GM12878 (cell line): ENCODE results near the gene OXCT1. TPM values are rescaled to one million over a fixed set of nuclear protein-coding genes. Genes with fewer than 3 reads are reported as not detected.

Experiments
- ATAC-seq: fragments of 200-7000 bp; cut with Tn5 transposase; 3 replicates; pipeline ENCODE4 v1.9.1; 2020; ENCODE audit warnings: mild to moderate bottlenecking, moderate library complexity
- BruUV-seq: library from RNA; stranded (reverse); fragments of 400-500 nt; replicated peaks from 2 replicates; lab custom pipeline; 2021; lab: Mats Ljungman, UMichigan
- CTCF ChIA-PET: fragments of 300-600 bp; sonication (Branson Sonifier 250); formaldehyde crosslinking; extraction: SDS; loops from one replicate; lab custom pipeline; 2021; ENCODE audit warnings: inconsistent platforms; lab: Yijun Ruan, JAX
- POLR2A ChIA-PET: fragments of 350-600 bp; formaldehyde crosslinking; extraction: SDS; loops from one replicate; lab custom pipeline; 2021; ENCODE audit warnings: inconsistent platforms; lab: Charles Lee
- RAD21 ChIA-PET: fragments of 300-600 bp; sonication (Branson Sonifier 250); formaldehyde crosslinking; loops from one replicate; lab custom pipeline; 2023; ENCODE audit warnings: antibody characterized with exemption; ENCODE audit not compliant: unreplicated experiment; lab: Charles Lee
- SMC1A ChIA-PET: fragments of 300-600 bp; sonication (Branson Sonifier 250); formaldehyde crosslinking; loops from one replicate; lab custom pipeline; 2023; ENCODE audit not compliant: unreplicated experiment, uncharacterized antibody; lab: Charles Lee
- DNase-seq: peaks from one replicate; pipeline ENCODE4 v3.0.0-alpha.2; 2011; ENCODE audit warnings: low read depth, low spot score
- FAIRE-seq: peaks from 3 replicates; lab custom pipeline; 2011; peaks lifted over from hg19 to GRCh38; lab: Jason Lieb, UNC
- H2AFZ ChIP-seq: 2 replicates; pipeline ENCODE4 v1.6.0; 2011; ENCODE audit warnings: low read depth, low read length, control low read depth; ENCODE audit not compliant: control insufficient read depth
- H3K27ac ChIP-seq: 2 replicates; pipeline ENCODE4 v1.5.1; 2011; ENCODE audit warnings: control low read depth; ENCODE audit not compliant: control insufficient read depth, insufficient read depth
- H3K27me3 ChIP-seq, 2 experiments: replicated peaks in 1 of 2; 2 replicates each; pipeline versions ENCODE4 v1.6.0 to v1.6.1; 2011; ENCODE audit warnings: low read length in 1 of 2; ENCODE audit not compliant: control insufficient read depth in 2 of 2, insufficient read depth in 2 of 2
- H3K36me3 ChIP-seq, 2 experiments: 2 replicates each; pipeline ENCODE4 v1.5.1; 2011; ENCODE audit warnings: low read length in 1 of 2; ENCODE audit not compliant: control insufficient read depth in 2 of 2, insufficient read depth in 2 of 2
- H3K4me1 ChIP-seq: 2 replicates; pipeline ENCODE4 v1.6.1; 2011; ENCODE audit warnings: mild to moderate bottlenecking, low read length, moderate library complexity, mixed read lengths; ENCODE audit not compliant: control insufficient read depth, insufficient read depth
- H3K4me2 ChIP-seq: 2 replicates; pipeline ENCODE4 v1.6.0; 2011; ENCODE audit warnings: control low read depth; ENCODE audit not compliant: control insufficient read depth, insufficient read depth
- H3K4me3 ChIP-seq: fragments of 200-600 bp; sonication (generic); 2 replicates; pipeline ENCODE4 v1.5.1; 2016
- H3K79me2 ChIP-seq: 2 replicates; pipeline ENCODE4 v1.6.0; 2011; ENCODE audit warnings: low read length; ENCODE audit not compliant: control insufficient read depth, insufficient read depth
- H3K9ac ChIP-seq: 2 replicates; pipeline ENCODE4 v1.8.0; 2011; ENCODE audit warnings: low read length, control low read depth, mixed read lengths; ENCODE audit not compliant: control insufficient read depth, insufficient read depth
- H3K9me3 ChIP-seq: replicated peaks from 3 replicates; pipeline ENCODE4 v1.5.1; 2011; ENCODE audit warnings: mild to moderate bottlenecking, low read length; ENCODE audit not compliant: control insufficient read depth, insufficient read depth
- H4K20me1 ChIP-seq: 2 replicates; pipeline ENCODE4 v1.6.0; 2011; ENCODE audit not compliant: control insufficient read depth, insufficient read depth
- CREB1 ChIP-seq: IDR thresholded peaks from 2 replicates; pipeline ENCODE4 v1.6.1; 2012; ENCODE audit warnings: low read depth, mild to moderate bottlenecking, inconsistent platforms
- FOXM1 ChIP-seq: IDR thresholded peaks from 2 replicates; pipeline ENCODE4 v1.6.1; 2012; ENCODE audit warnings: low read depth, mild to moderate bottlenecking, inconsistent platforms, low read length, moderate library complexity
- POLR2AphosphoS2 ChIP-seq: IDR thresholded peaks from 2 replicates; pipeline ENCODE4 v1.6.1; 2011; ENCODE audit warnings: low read depth, mild to moderate bottlenecking, low read length, improper control_type of control experiment, moderate library complexity
- RCOR1 ChIP-seq: conservative IDR thresholded peaks from 2 replicates; pipeline ENCODE4 v1.6.1; 2012; ENCODE audit warnings: low read depth, low read length, improper control_type of control experiment
- ZNF687 ChIP-seq: fragments of 450-650 bp; IDR thresholded peaks from 2 replicates; pipeline ENCODE4 v1.6.1; 2017; ENCODE audit warnings: mild to moderate bottlenecking, moderate library complexity
- ZSCAN29 ChIP-seq: fragments of 450-650 bp; IDR thresholded peaks from 2 replicates; pipeline ENCODE4 v1.6.1; 2017; ENCODE audit warnings: mild to moderate bottlenecking, moderate library complexity
- in situ Hi-C: fragments of 300-500 bp; cut with MboI; formaldehyde crosslinking; loops from 9 replicates; pipeline ENCODE4 v1.14.3; 2018; ENCODE audit warnings: mixed read lengths
- intact Hi-C: fragments of 100-400 bp; cut with micrococcal nuclease; formaldehyde crosslinking; loops from one replicate; pipeline ENCODE4 v1.14.2; 2022; ENCODE audit not compliant: unreplicated experiment
- polyA plus RNA-seq, 11 experiments: library from polyadenylated mRNA; depleted of rRNA in 4 of 11; unstranded in 6 of 11; stranded (reverse) in 5 of 11; fragments of >200 nt; fragmentation: Nextera tagmentation in 4 of 11; fragmentation: Illumina TruSeq in 1 of 11; extraction: Ambion mirVana in 4 of 11; extraction: Trizol in 1 of 11; gene quantifications; 1 replicate in 1 of 11; 2 replicates in 10 of 11; pipeline versions ENCODE4 v1.2.1 to v1.2.3, GENCODE V29; 2011 to 2016; ENCODE audit warnings: inconsistent platforms in 2 of 11, missing spikeins in 2 of 11, low read depth in 1 of 11
- total RNA-seq, 4 experiments: library from RNA; depleted of rRNA in 3 of 4; stranded (reverse); fragments of >200 nt in 3 of 4; fragmentation: Illumina TruSeq in 1 of 4; extraction: Trizol in 1 of 4; gene quantifications; 2 replicates each; pipeline versions ENCODE4 v1.2.1 to v1.2.3, GENCODE V29; 2013 to 2021
- TF ChIP-seq, protein P1 (sequence below): fragments of 450-650 bp; IDR thresholded peaks from 2 replicates; pipeline ENCODE4 v1.6.1; 2017; ENCODE audit warnings: mild to moderate bottlenecking, low read depth, inconsistent platforms; ENCODE audit not compliant: poor library complexity, severe bottlenecking

Gene OXCT1
- total and polyA plus RNA-seq, 10 of the 15 experiments (the other 5 are each of a cell fraction or from before 2014, with no cell fraction given): 46.9 to 103 (median 70.5) TPM

DNA sequence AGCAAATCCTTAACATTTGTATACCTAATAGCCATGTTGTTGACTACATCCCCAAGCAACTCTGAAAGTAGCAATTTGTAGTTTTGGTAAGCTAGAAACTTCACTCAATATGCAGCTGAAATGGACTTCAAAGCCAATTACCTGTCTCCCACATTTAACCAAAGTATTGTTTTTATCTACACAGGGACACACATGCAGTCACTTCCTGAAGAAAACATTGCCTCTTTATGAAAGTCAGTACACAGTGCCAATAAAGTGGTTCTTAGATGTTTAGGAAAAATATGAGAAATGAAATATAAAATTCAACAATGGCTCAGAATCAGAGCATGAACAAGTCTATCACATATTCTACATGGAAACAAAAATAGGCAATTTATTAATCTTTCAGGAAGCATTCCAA is 49.2 kb downstream of the OXCT1 start:
- POLR2A ChIA-PET: no interaction called here
- ATAC-seq (no peak), DNase-seq (no peak), FAIRE-seq (no peak)
- in situ Hi-C loops: no loop called here
- H3K79me2 ChIP-seq: no peaks in the 10 kb centered on the region; the same call in 1 of the 2 replicates
- BruUV-seq: no TSS peak
- no peaks in the 10 kb centered on the region for H3K36me3 ChIP-seq
- SMC1A ChIA-PET: interaction anchor here (0.6 to 0.9 kb wide), 2 partner anchors 29 to 650 kb away, joined by 3 read pairs; no protein-coding TSS in a partner anchor
- H3K9ac ChIP-seq: no peak overlapping the region
- intact Hi-C loops: no loop called here
- RAD21 ChIA-PET: no interaction called here
- CTCF ChIA-PET: no interaction called here
- H3K27ac ChIP-seq: no peak overlapping the region
- no peak overlapping the region for H3K4me2 ChIP-seq
- no peak overlapping the region for H3K4me3 ChIP-seq
- TF ChIP-seq RCOR1: no peak
- TF ChIP-seq FOXM1: no peak
- no peak for TF ChIP-seq ZNF687
- no peak for TF ChIP-seq CREB1
- TF ChIP-seq ZSCAN29: no peak
- no peak for TF ChIP-seq POLR2AphosphoS2
- TF ChIP-seq, protein P1, sequence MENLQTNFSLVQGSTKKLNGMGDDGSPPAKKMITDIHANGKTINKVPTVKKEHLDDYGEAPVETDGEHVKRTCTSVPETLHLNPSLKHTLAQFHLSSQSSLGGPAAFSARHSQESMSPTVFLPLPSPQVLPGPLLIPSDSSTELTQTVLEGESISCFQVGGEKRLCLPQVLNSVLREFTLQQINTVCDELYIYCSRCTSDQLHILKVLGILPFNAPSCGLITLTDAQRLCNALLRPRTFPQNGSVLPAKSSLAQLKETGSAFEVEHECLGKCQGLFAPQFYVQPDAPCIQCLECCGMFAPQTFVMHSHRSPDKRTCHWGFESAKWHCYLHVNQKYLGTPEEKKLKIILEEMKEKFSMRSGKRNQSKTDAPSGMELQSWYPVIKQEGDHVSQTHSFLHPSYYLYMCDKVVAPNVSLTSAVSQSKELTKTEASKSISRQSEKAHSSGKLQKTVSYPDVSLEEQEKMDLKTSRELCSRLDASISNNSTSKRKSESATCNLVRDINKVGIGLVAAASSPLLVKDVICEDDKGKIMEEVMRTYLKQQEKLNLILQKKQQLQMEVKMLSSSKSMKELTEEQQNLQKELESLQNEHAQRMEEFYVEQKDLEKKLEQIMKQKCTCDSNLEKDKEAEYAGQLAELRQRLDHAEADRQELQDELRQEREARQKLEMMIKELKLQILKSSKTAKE: no peak
- no peaks in the 10 kb centered on the region for H4K20me1 ChIP-seq
- H3K9me3 ChIP-seq: no peaks in the 10 kb centered on the region; the same call in 2 of the 3 replicates
- H2AFZ ChIP-seq: no peak overlapping the region
- H3K4me1 ChIP-seq: no peaks in the 10 kb centered on the region; the same call in 1 of the 2 replicates
- H3K27me3 ChIP-seq: no peaks in the 10 kb centered on the region
